ENCODE results near the gene NKG7.

NKG7 gene

DNA sequence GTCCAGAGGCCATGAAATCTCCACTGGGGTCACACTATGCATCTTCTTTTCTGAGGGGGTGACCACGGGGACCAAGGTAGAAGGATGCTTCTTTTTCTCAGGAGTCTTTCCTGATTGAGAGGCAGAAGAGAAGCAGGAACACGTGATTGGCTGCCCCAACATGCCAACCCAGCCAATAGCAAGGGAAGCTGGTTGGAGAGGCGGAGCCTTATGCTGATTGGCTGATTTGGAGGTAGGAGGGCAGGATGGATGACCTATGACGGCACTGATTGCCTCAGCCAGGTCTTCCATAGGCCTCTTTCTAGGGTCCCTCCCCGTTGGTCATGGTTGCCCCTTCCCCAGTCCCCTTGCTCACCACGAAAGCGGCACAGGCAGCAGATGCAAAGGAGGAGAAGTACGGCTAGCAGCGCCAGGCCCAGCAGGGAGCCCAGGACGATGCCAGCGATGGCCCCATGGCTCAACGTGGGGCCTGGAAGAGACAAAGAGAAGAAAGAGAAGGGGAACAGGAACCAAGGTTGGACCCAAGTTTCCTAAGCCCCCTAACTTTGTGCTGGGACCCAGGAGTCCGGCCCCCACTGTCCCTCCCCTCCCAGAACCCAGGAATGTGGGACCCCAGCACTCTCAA is 38.5 kb downstream of the NKG7 start:
- H3K4me3 ChIP-seq (ENCODE audit: low read depth, low read length): no peak overlapping the region
- no peaks in the 10 kb centered on the region for H3K79me2 ChIP-seq (ENCODE audit: control insufficient read depth, insufficient read depth, low read length, unreplicated experiment)
- H3K4me1 ChIP-seq (ENCODE audit: control insufficient read depth, insufficient read depth, low read length, unreplicated experiment): no peaks in the 10 kb centered on the region
- H3K27ac ChIP-seq (ENCODE audit: low read depth, low read length): no peak overlapping the region
- H2AFZ ChIP-seq (ENCODE audit: low read length, unreplicated experiment): no peak overlapping the region
- H3K36me3 ChIP-seq (ENCODE audit: insufficient read depth, low read length): no peaks in the 10 kb centered on the region
- no peaks in the 10 kb centered on the region for H3K27me3 ChIP-seq (ENCODE audit: insufficient read depth, low read length)

DNA sequence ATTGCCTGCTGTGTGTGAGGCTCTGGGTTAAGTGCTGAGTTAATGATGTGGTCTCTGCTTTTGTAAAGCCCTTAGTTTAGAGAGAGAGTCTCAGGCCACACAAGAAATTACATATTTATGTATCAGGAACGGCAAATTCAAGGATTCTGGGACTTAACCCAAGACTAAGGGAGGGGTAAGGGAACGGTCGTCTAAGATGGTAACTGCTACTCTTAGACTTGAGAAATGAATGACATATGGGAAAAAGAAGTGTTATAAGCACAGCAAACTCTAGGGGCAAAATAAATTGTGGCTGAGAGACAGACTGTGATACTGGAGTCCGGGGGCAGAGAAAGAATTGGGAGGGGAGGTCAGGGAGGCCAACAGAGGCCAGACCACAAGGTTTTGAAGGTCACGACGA is 40.7 kb downstream of the NKG7 start:
- H3K79me2 ChIP-seq (ENCODE audit: control insufficient read depth, insufficient read depth, low read length, unreplicated experiment): no peaks in the 10 kb centered on the region
- H3K27ac ChIP-seq (ENCODE audit: low read depth, low read length): no peak overlapping the region
- H2AFZ ChIP-seq (ENCODE audit: low read length, unreplicated experiment): no peak overlapping the region
- peaks cover 12% of the 10 kb centered on the region for H3K27me3 ChIP-seq (ENCODE audit: insufficient read depth, low read length)
- no peak overlapping the region for H3K4me3 ChIP-seq (ENCODE audit: low read depth, low read length)
- no peaks in the 10 kb centered on the region for H3K4me1 ChIP-seq (ENCODE audit: control insufficient read depth, insufficient read depth, low read length, unreplicated experiment)
- no peaks in the 10 kb centered on the region for H3K36me3 ChIP-seq (ENCODE audit: insufficient read depth, low read length)

GRCh38 chr19:51331193-51331592 is 41.3 kb downstream of the NKG7 start:
- Histone ChIP-seq H3K27me3 (ENCODE audit: insufficient read depth, low read length) (peaks cover 17% of the 10 kb centered on the region), H3K4me3 (ENCODE audit: low read depth, low read length) (no peak overlapping the region), H3K4me1 (ENCODE audit: control insufficient read depth, insufficient read depth, low read length, unreplicated experiment) (no peaks in the 10 kb centered on the region), H3K27ac (ENCODE audit: low read depth, low read length) (no peak overlapping the region), H3K36me3 (ENCODE audit: insufficient read depth, low read length) (no peaks in the 10 kb centered on the region), H2AFZ (ENCODE audit: low read length, unreplicated experiment) (no peak overlapping the region), H3K79me2 (ENCODE audit: control insufficient read depth, insufficient read depth, low read length, unreplicated experiment) (no peaks in the 10 kb centered on the region)

DNA sequence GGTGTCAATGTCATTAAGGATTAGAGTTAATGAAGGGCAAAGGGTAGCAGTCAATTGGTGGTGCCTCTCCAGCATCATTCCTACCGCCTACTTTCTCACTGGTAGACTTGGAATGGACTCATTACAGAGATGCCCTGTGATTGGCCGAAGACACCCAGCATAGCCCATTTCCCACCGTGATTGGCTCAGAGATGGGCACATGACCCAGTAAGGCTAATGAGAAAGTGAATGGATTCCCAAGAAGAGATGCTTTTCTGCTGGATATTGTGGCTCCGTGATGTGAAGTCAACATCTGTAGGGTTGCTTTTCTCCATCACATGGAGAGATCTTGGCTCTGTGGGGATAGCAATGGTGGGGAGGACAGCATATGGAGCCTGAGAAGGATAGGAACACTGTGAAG is 42.1 kb downstream of the NKG7 start:
- Histone ChIP-seq H3K4me1 (ENCODE audit: control insufficient read depth, insufficient read depth, low read length, unreplicated experiment) (no peaks in the 10 kb centered on the region), H3K27ac (ENCODE audit: low read depth, low read length) (no peak overlapping the region)

GRCh38 chr19:51329411-51329810 is 43.0 kb downstream of the NKG7 start:
- no peak overlapping the region for H2AFZ ChIP-seq (ENCODE audit: low read length, unreplicated experiment)
- peaks cover 22% of the 10 kb centered on the region for H3K27me3 ChIP-seq (ENCODE audit: insufficient read depth, low read length)
- H3K36me3 ChIP-seq (ENCODE audit: insufficient read depth, low read length): no peaks in the 10 kb centered on the region
- no peak overlapping the region for H3K27ac ChIP-seq (ENCODE audit: low read depth, low read length)
- H3K4me3 ChIP-seq (ENCODE audit: low read depth, low read length): no peak overlapping the region
- no peaks in the 10 kb centered on the region for H3K79me2 ChIP-seq (ENCODE audit: control insufficient read depth, insufficient read depth, low read length, unreplicated experiment)
- H3K4me1 ChIP-seq (ENCODE audit: control insufficient read depth, insufficient read depth, low read length, unreplicated experiment): no peaks in the 10 kb centered on the region

More for the DNA sequence above, 42.1 kb downstream of the NKG7 start:
- Histone ChIP-seq H2AFZ (ENCODE audit: low read length, unreplicated experiment) (no peak overlapping the region), H3K27me3 (ENCODE audit: insufficient read depth, low read length) (peaks cover 22% of the 10 kb centered on the region), H3K4me3 (ENCODE audit: low read depth, low read length) (no peak overlapping the region), H3K79me2 (ENCODE audit: control insufficient read depth, insufficient read depth, low read length, unreplicated experiment) (no peaks in the 10 kb centered on the region), H3K36me3 (ENCODE audit: insufficient read depth, low read length) (no peaks in the 10 kb centered on the region)

GRCh38 chr19:51327066-51328001 is 45.1 kb downstream of the NKG7 start:
- Histone ChIP-seq H3K79me2 (ENCODE audit: control insufficient read depth, insufficient read depth, low read length, unreplicated experiment) (no peaks in the 10 kb centered on the region), H3K4me3 (ENCODE audit: low read depth, low read length) (peak overlapping the region; percentile 39; the same call in 1 of the 2 replicates), H3K4me1 (ENCODE audit: control insufficient read depth, insufficient read depth, low read length, unreplicated experiment) (no peaks in the 10 kb centered on the region), H3K36me3 (ENCODE audit: insufficient read depth, low read length) (no peaks in the 10 kb centered on the region), H2AFZ (ENCODE audit: low read length, unreplicated experiment) (no peak overlapping the region), H3K27me3 (ENCODE audit: insufficient read depth, low read length) (peaks cover 29% of the 10 kb centered on the region), H3K27ac (ENCODE audit: low read depth, low read length) (no peak overlapping the region)

- Histone ChIP-seq H3K4me1 (ENCODE audit: control insufficient read depth, insufficient read depth, low read length, unreplicated experiment) (no peaks in the 10 kb centered on the region), H3K4me3 (ENCODE audit: low read depth, low read length) (no peak overlapping the region), H3K27me3 (ENCODE audit: insufficient read depth, low read length) (peaks cover 29% of the 10 kb centered on the region), H3K27ac (ENCODE audit: low read depth, low read length) (no peak overlapping the region), H2AFZ (ENCODE audit: low read length, unreplicated experiment) (no peak overlapping the region), H3K79me2 (ENCODE audit: control insufficient read depth, insufficient read depth, low read length, unreplicated experiment) (no peaks in the 10 kb centered on the region), H3K36me3 (ENCODE audit: insufficient read depth, low read length) (no peaks in the 10 kb centered on the region)
Observed at GRCh38 chr19:51326216-51327065, 46.0 kb downstream of the NKG7 start.

- H3K4me1 ChIP-seq (ENCODE audit: control insufficient read depth, insufficient read depth, low read length, unreplicated experiment): no peaks in the 10 kb centered on the region
- H3K79me2 ChIP-seq (ENCODE audit: control insufficient read depth, insufficient read depth, low read length, unreplicated experiment): no peaks in the 10 kb centered on the region
- no peaks in the 10 kb centered on the region for H3K36me3 ChIP-seq (ENCODE audit: insufficient read depth, low read length)
- no peak overlapping the region for H3K27ac ChIP-seq (ENCODE audit: low read depth, low read length)
- H3K27me3 ChIP-seq (ENCODE audit: insufficient read depth, low read length): peaks cover 29% of the 10 kb centered on the region
- no peak overlapping the region for H3K4me3 ChIP-seq (ENCODE audit: low read depth, low read length)
- no peak overlapping the region for H2AFZ ChIP-seq (ENCODE audit: low read length, unreplicated experiment)
Observed at GRCh38 chr19:51325161-51325976, 47.1 kb downstream of the NKG7 start.

DNA sequence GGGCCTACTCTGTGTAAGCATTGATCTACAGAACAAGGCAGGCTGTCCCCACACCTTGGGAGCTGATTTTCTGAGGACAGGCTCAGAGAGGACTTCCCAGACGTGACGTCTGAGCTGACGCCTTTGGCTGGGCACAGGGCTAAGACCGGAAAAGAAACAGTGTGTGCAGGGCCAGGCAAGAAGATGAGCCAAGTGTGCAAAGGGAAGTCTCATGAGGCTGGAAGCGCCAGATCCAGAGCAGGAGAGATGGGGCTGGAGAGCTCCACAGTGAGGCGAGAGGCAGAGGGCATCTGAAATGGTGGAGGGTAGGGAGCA is 48.3 kb downstream of the NKG7 start:
- H3K27ac ChIP-seq (ENCODE audit: low read depth, low read length): no peak overlapping the region
- no peak overlapping the region for H3K4me3 ChIP-seq (ENCODE audit: low read depth, low read length)
- no peaks in the 10 kb centered on the region for H3K36me3 ChIP-seq (ENCODE audit: insufficient read depth, low read length)
- H2AFZ ChIP-seq (ENCODE audit: low read length, unreplicated experiment): no peak overlapping the region
- H3K4me1 ChIP-seq (ENCODE audit: control insufficient read depth, insufficient read depth, low read length, unreplicated experiment): no peaks in the 10 kb centered on the region
- H3K27me3 ChIP-seq (ENCODE audit: insufficient read depth, low read length): peaks cover 29% of the 10 kb centered on the region
- no peaks in the 10 kb centered on the region for H3K79me2 ChIP-seq (ENCODE audit: control insufficient read depth, insufficient read depth, low read length, unreplicated experiment)
